ENCODE measurements around the gene SH3GL1.

- no peak for TF ChIP-seq POLR2A (IDR thresholded peaks at IDR 0.05; ENCODE audit: low read depth, low read length)
- no peak for TF ChIP-seq RFX5 (IDR thresholded peaks at IDR 0.05; ENCODE audit: low read depth, low read length)
- TF ChIP-seq SMC3 (IDR thresholded peaks at IDR 0.05; ENCODE audit: low read depth, low read length) = no peak
- TF ChIP-seq CTCF (conservative IDR thresholded peaks at IDR 0.05; ENCODE audit: low read depth, low read length) = no peak
- TF ChIP-seq MXI1 (IDR thresholded peaks at IDR 0.05; ENCODE audit: borderline replicate concordance, low read depth, low read length) = no peak
- TF ChIP-seq RAD21 (IDR thresholded peaks at IDR 0.05; ENCODE audit: low read length) = no peak
Measured at GRCh38 chr19:4429771-4430171, 29.4 kb upstream of the SH3GL1 start.

Measured in IMR-90 (cell line).